Occipital lobe (tissue), 2 donors: ENCODE data around the gene MSGN1. TPM values are rescaled to one million over a fixed set of nuclear protein-coding genes. Genes with fewer than 3 reads are reported as not detected.

Experiments used
- DNase-seq: peaks from one replicate; lab custom pipeline; 2025; lab: John Stamatoyannopoulos, UW
- total RNA-seq: library from RNA; depleted of rRNA; stranded (reverse); fragments of >200 nt; gene quantifications from one replicate; pipeline ENCODE4 v1.2.3, GENCODE V29; 2014

Gene MSGN1
- total RNA-seq: not detected

- no peak for DNase-seq
Measured at GRCh38 chr2:17816396-17817245, at the start of gene MSGN1. MSGN1 (plus strand) TSS chr2:17816460; CDS start chr2:17816519, 59 bp downstream.

- no peak for DNase-seq
Measured at GRCh38 chr2:17768894-17769293, 47.4 kb upstream of the MSGN1 start.

- DNase-seq: no peak
Measured at GRCh38 chr2:17771956-17772355, 44.3 kb upstream of the MSGN1 start.

GRCh38 chr2:17772532-17772931 lies 43.7 kb upstream of the MSGN1 start:
- DNase-seq: no peak

- no peak for DNase-seq
Measured at GRCh38 chr2:17780546-17780945, 35.7 kb upstream of the MSGN1 start.

GRCh38 chr2:17781482-17781881 lies 34.8 kb upstream of the MSGN1 start:
- no peak for DNase-seq

- no peak for DNase-seq
Measured at GRCh38 chr2:17786727-17787126, 29.5 kb upstream of the MSGN1 start.

- no peak for DNase-seq
Measured at GRCh38 chr2:17788773-17789172, 27.5 kb upstream of the MSGN1 start.

GRCh38 chr2:17790536-17790935 lies 25.7 kb upstream of the MSGN1 start:
- no peak for DNase-seq

- no peak for DNase-seq
Measured at GRCh38 chr2:17791121-17791816, 25.0 kb upstream of the MSGN1 start.

- DNase-seq: no peak
Measured at GRCh38 chr2:17791817-17792130, 24.5 kb upstream of the MSGN1 start.

- DNase-seq: no peak
Measured at GRCh38 chr2:17792515-17792914, 23.7 kb upstream of the MSGN1 start.

GRCh38 chr2:17793296-17793695 lies 23.0 kb upstream of the MSGN1 start:
- DNase-seq: no peak

GRCh38 chr2:17793803-17794354 lies 22.4 kb upstream of the MSGN1 start:
- no peak for DNase-seq

- DNase-seq: no peak
Measured at GRCh38 chr2:17795309-17795708, 21.0 kb upstream of the MSGN1 start.

GRCh38 chr2:17798338-17798737 lies 17.9 kb upstream of the MSGN1 start:
- no peak for DNase-seq

- no peak for DNase-seq
Measured at GRCh38 chr2:17799301-17800120, 16.7 kb upstream of the MSGN1 start.

GRCh38 chr2:17800219-17800618 lies 16.0 kb upstream of the MSGN1 start:
- no peak for DNase-seq

GRCh38 chr2:17800693-17801458 lies 15.4 kb upstream of the MSGN1 start:
- no peak for DNase-seq

- no peak for DNase-seq
Measured at GRCh38 chr2:17803497-17803896, 12.8 kb upstream of the MSGN1 start.

GRCh38 chr2:17804358-17804757 lies 11.9 kb upstream of the MSGN1 start:
- DNase-seq: no peak
